Measurements from ENCODE around the gene CCDC60. TPM values are rescaled to one million over a fixed set of nuclear protein-coding genes. Genes with fewer than 3 reads are reported as not detected.

CCDC60 gene
- total and polyA plus RNA-seq, 2 of the 13 experiments (the other 11 are each of a cell fraction or from before 2014, with no cell fraction given), result not detected

GRCh38 chr12:119389687-119390086, 55.2 kb downstream of the CCDC60 start:
- ChIA-PET POLR2A (no interaction called here), CTCF (ENCODE audit: low intra/inter-chr PET ratio, low total read pairs) (no interaction called here)

GRCh38 chr12:119391673-119392072, 57.1 kb downstream of the CCDC60 start:
- H3K27me3 ChIP-seq (ENCODE audit: control insufficient read depth in 1 of 2, insufficient read depth in 2 of 2, low read length in 2 of 2), result no peaks in the 10 kb centered on the region
- intact Hi-C loops (cut with micrococcal nuclease; ENCODE audit: unreplicated experiment), result no loop called here
- H3K9ac ChIP-seq (ENCODE audit: insufficient read depth, low read depth, low read length), result no peak overlapping the region
- in situ Hi-C loops (cut with HindIII; ENCODE audit: extremely low pct_ligation_motif_present, low pct_unique_long_range_greater_than_20kb), result no loop called here
- H2AFZ ChIP-seq (ENCODE audit: low read length), result no peak overlapping the region
- 17% methylated on average over 5 of the region's 5 CpGs for WGBS (ENCODE audit: low lambda C conversion rate)
- H3K27ac ChIP-seq (ENCODE audit: extremely low read length, insufficient read depth, low read length), result no peak overlapping the region
- no peaks in the 10 kb centered on the region for H3K9me3 ChIP-seq (ENCODE audit: low read length)
- CTCF ChIA-PET (ENCODE audit: low intra/inter-chr PET ratio, low total read pairs), result no interaction called here
- DNase-seq (ENCODE audit: low spot score), result no peak
- H3K4me3 ChIP-seq (replicated peaks in 1 of 3; ENCODE audit: insufficient read depth in 1 of 3, low read depth in 2 of 3, low read length in 3 of 3), result no peak overlapping the region
- H3K4me1 ChIP-seq (ENCODE audit: insufficient read depth, low read length), result no peaks in the 10 kb centered on the region
- TF ChIP-seq LRRFIP1 (CRISPR knock-in tag; conservative IDR thresholded peaks at IDR 0.05) (no peak), HDAC6 (IDR thresholded peaks at IDR 0.05; ENCODE audit: low read depth, low read length) (no peak), TFE3 (CRISPR knock-in tag; IDR thresholded peaks at IDR 0.05) (no peak), TBL1XR1 (IDR thresholded peaks at IDR 0.05; ENCODE audit: borderline replicate concordance, low read length, partially characterized antibody) (no peak), PHB2 (IDR thresholded peaks at IDR 0.05; ENCODE audit: partially characterized antibody) (no peak), DBP (CRISPR knock-in tag; IDR thresholded peaks at IDR 0.05; ENCODE audit: not compliant biosample characterization) (no peak)
- POLR2A ChIA-PET, result no interaction called here
- BruUV-seq (replicated peaks), result no TSS peak
- ATAC-seq, result no peak
- H3K79me2 ChIP-seq (ENCODE audit: insufficient read depth, low read length), result no peaks in the 10 kb centered on the region
- no peaks in the 10 kb centered on the region for H4K20me1 ChIP-seq (ENCODE audit: insufficient read depth, low read length)
- no peak for FAIRE-seq
- H3K36me3 ChIP-seq (replicated peaks in 1 of 2; ENCODE audit: control insufficient read depth in 1 of 2, insufficient read depth in 2 of 2, low read length in 2 of 2), result no peaks in the 10 kb centered on the region
- no peak overlapping the region for H3K4me2 ChIP-seq (ENCODE audit: low read depth, low read length)

More at GRCh38 chr12:119389687-119390086, 55.2 kb downstream of the CCDC60 start:
- DNase-seq (ENCODE audit: low spot score), result no peak
- Histone ChIP-seq H3K9ac (ENCODE audit: insufficient read depth, low read depth, low read length) (no peak overlapping the region), H3K36me3 (replicated peaks in 1 of 2; ENCODE audit: control insufficient read depth in 1 of 2, insufficient read depth in 2 of 2, low read length in 2 of 2) (no peaks in the 10 kb centered on the region), H2AFZ (ENCODE audit: low read length) (no peak overlapping the region), H3K79me2 (ENCODE audit: insufficient read depth, low read length) (no peaks in the 10 kb centered on the region), H3K4me3 (replicated peaks in 1 of 3; ENCODE audit: insufficient read depth in 1 of 3, low read depth in 2 of 3, low read length in 3 of 3) (no peak overlapping the region), H3K9me3 (ENCODE audit: low read length) (no peaks in the 10 kb centered on the region), H3K4me2 (ENCODE audit: low read depth, low read length) (no peak overlapping the region), H3K27ac (ENCODE audit: extremely low read length, insufficient read depth, low read length) (no peak overlapping the region), H3K4me1 (ENCODE audit: insufficient read depth, low read length) (no peaks in the 10 kb centered on the region), H4K20me1 (ENCODE audit: insufficient read depth, low read length) (no peaks in the 10 kb centered on the region), H3K27me3 (ENCODE audit: control insufficient read depth in 1 of 2, insufficient read depth in 2 of 2, low read length in 2 of 2) (no peaks in the 10 kb centered on the region)
- FAIRE-seq, result no peak
- TF ChIP-seq, protein P1, sequence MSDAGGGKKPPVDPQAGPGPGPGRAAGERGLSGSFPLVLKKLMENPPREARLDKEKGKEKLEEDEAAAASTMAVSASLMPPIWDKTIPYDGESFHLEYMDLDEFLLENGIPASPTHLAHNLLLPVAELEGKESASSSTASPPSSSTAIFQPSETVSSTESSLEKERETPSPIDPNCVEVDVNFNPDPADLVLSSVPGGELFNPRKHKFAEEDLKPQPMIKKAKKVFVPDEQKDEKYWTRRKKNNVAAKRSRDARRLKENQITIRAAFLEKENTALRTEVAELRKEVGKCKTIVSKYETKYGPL (CRISPR knock-in tag; IDR thresholded peaks at IDR 0.05), result no peak
- no peak for TF ChIP-seq ZNF564 (CRISPR knock-in tag; IDR thresholded peaks at IDR 0.05)
- no peak for ATAC-seq
- intact Hi-C loops (cut with micrococcal nuclease; ENCODE audit: unreplicated experiment) (no loop called here), in situ Hi-C loops (cut with HindIII; ENCODE audit: extremely low pct_ligation_motif_present, low pct_unique_long_range_greater_than_20kb) (no loop called here)
- BruUV-seq (replicated peaks), result no TSS peak
